ENCODE results near the gene JAK3. TPM values are rescaled to one million over a fixed set of nuclear protein-coding genes. Genes with fewer than 3 reads are reported as not detected.

JAK3 gene
- total RNA-seq, 3 donors from 2014 or later, result 181 to 220 (median 189) TPM

- Mint-ChIP-seq H3K4me1 (ENCODE audit: low read depth) (peaks cover 10% of the 10 kb centered on the region), H3K36me3 (ENCODE audit: insufficient read depth) (no peaks in the 10 kb centered on the region), H3K27me3 (ENCODE audit: low read depth) (no peaks in the 10 kb centered on the region), H3K9me3 (no peaks in the 10 kb centered on the region), H3K4me3 (peak within 1 kb of the TSS; percentile 84)
- DNase-seq (no peak), ATAC-seq (peak; percentile 5 to 8)
These were observed 24.1 kb upstream of the JAK3 start, which contains the start of gene SLC5A5 for GRCh38 chr19:17871878-17872250. TSS of gene SLC5A5 (plus strand) at chr19:17871945. CDS start at chr19:17872320, 375 bp downstream.

- no peaks in the 10 kb centered on the region for H3K27me3 Mint-ChIP-seq (ENCODE audit: low read depth)
- H3K4me1 Mint-ChIP-seq (ENCODE audit: low read depth), result peaks cover 10% of the 10 kb centered on the region
- H3K36me3 Mint-ChIP-seq (ENCODE audit: insufficient read depth), result no peaks in the 10 kb centered on the region
- DNase-seq (no peak), ATAC-seq (no peak)
- peak overlapping the region; percentile 84 for H3K4me3 Mint-ChIP-seq
- H3K9me3 Mint-ChIP-seq, result no peaks in the 10 kb centered on the region
These were observed 23.5 kb upstream of the JAK3 start for GRCh38 chr19:17871032-17871877.

GRCh38 chr19:17869114-17869608 is 21.4 kb upstream of the JAK3 start:
- Mint-ChIP-seq H3K4me1 (ENCODE audit: low read depth) (peaks cover 13% of the 10 kb centered on the region), H3K4me3 (no peak overlapping the region), H3K9me3 (no peaks in the 10 kb centered on the region), H3K27me3 (ENCODE audit: low read depth) (no peaks in the 10 kb centered on the region), H3K36me3 (ENCODE audit: insufficient read depth) (peaks cover 6% of the 10 kb centered on the region)
- ATAC-seq (no peak), DNase-seq (no peak)

- ATAC-seq (no peak), DNase-seq (no peak)
- no peaks in the 10 kb centered on the region for H3K27me3 Mint-ChIP-seq (ENCODE audit: low read depth)
- H3K36me3 Mint-ChIP-seq (ENCODE audit: insufficient read depth), result peaks cover 10% of the 10 kb centered on the region
- peaks cover 11% of the 10 kb centered on the region for H3K4me1 Mint-ChIP-seq (ENCODE audit: low read depth)
- H3K9me3 Mint-ChIP-seq, result no peaks in the 10 kb centered on the region
- H3K4me3 Mint-ChIP-seq, result no peak overlapping the region
These were observed 20.9 kb upstream of the JAK3 start for GRCh38 chr19:17868669-17869068.

GRCh38 chr19:17866964-17867486 is 19.2 kb upstream of the JAK3 start:
- Mint-ChIP-seq H3K36me3 (ENCODE audit: insufficient read depth) (peaks cover 24% of the 10 kb centered on the region), H3K27me3 (ENCODE audit: low read depth) (no peaks in the 10 kb centered on the region), H3K4me3 (no peak overlapping the region), H3K9me3 (no peaks in the 10 kb centered on the region), H3K4me1 (ENCODE audit: low read depth) (peaks cover 19% of the 10 kb centered on the region)
- ATAC-seq (no peak), DNase-seq (no peak)

GRCh38 chr19:17866312-17866963 is 18.7 kb upstream of the JAK3 start:
- no peaks in the 10 kb centered on the region for H3K27me3 Mint-ChIP-seq (ENCODE audit: low read depth)

GRCh38 chr19:17865364-17866311 is 17.9 kb upstream of the JAK3 start:
- ATAC-seq (peak; percentile 25), DNase-seq (no peak)
- no peaks in the 10 kb centered on the region for H3K27me3 Mint-ChIP-seq (ENCODE audit: low read depth)
- H3K9me3 Mint-ChIP-seq, result no peaks in the 10 kb centered on the region
- H3K4me3 Mint-ChIP-seq, result peak overlapping the region; percentile 13
- H3K36me3 Mint-ChIP-seq (ENCODE audit: insufficient read depth), result peaks cover 37% of the 10 kb centered on the region
- peaks cover 28% of the 10 kb centered on the region for H3K4me1 Mint-ChIP-seq (ENCODE audit: low read depth)

More at GRCh38 chr19:17866312-17866963, 18.7 kb upstream of the JAK3 start:
- peaks cover 29% of the 10 kb centered on the region for H3K36me3 Mint-ChIP-seq (ENCODE audit: insufficient read depth)
- H3K9me3 Mint-ChIP-seq, result no peaks in the 10 kb centered on the region
- ATAC-seq (peak; percentile 1 to 2), DNase-seq (no peak)
- no peak overlapping the region for H3K4me3 Mint-ChIP-seq
- H3K4me1 Mint-ChIP-seq (ENCODE audit: low read depth), result peaks cover 23% of the 10 kb centered on the region

GRCh38 chr19:17863520-17864182 is 15.9 kb upstream of the JAK3 start:
- peak overlapping the region; percentile 55 for H3K4me3 Mint-ChIP-seq
- no peaks in the 10 kb centered on the region for H3K9me3 Mint-ChIP-seq
- peaks cover 33% of the 10 kb centered on the region for H3K4me1 Mint-ChIP-seq (ENCODE audit: low read depth)
- H3K27me3 Mint-ChIP-seq (ENCODE audit: low read depth), result no peaks in the 10 kb centered on the region
- ATAC-seq (no peak), DNase-seq (no peak)
- H3K36me3 Mint-ChIP-seq (ENCODE audit: insufficient read depth), result peaks cover 47% of the 10 kb centered on the region

GRCh38 chr19:17862711-17863519 is 15.1 kb upstream of the JAK3 start:
- ATAC-seq (no peak), DNase-seq (no peak)
- H3K4me3 Mint-ChIP-seq, result peak overlapping the region; percentile 99
- peaks cover 47% of the 10 kb centered on the region for H3K36me3 Mint-ChIP-seq (ENCODE audit: insufficient read depth)
- no peaks in the 10 kb centered on the region for H3K9me3 Mint-ChIP-seq
- H3K27me3 Mint-ChIP-seq (ENCODE audit: low read depth), result no peaks in the 10 kb centered on the region
- H3K4me1 Mint-ChIP-seq (ENCODE audit: low read depth), result peaks cover 33% of the 10 kb centered on the region

- Mint-ChIP-seq H3K4me1 (ENCODE audit: low read depth) (peaks cover 33% of the 10 kb centered on the region), H3K9me3 (no peaks in the 10 kb centered on the region), H3K27me3 (ENCODE audit: low read depth) (no peaks in the 10 kb centered on the region), H3K4me3 (peak overlapping the region; percentile 99), H3K36me3 (ENCODE audit: insufficient read depth) (peaks cover 47% of the 10 kb centered on the region)
- no peak for DNase-seq
- ATAC-seq, result no peak
These were observed 14.0 kb upstream of the JAK3 start for GRCh38 chr19:17861542-17862402.

- DNase-seq, result no peak
- peaks cover 33% of the 10 kb centered on the region for H3K4me1 Mint-ChIP-seq (ENCODE audit: low read depth)
- H3K9me3 Mint-ChIP-seq, result no peaks in the 10 kb centered on the region
- H3K36me3 Mint-ChIP-seq (ENCODE audit: insufficient read depth), result peaks cover 47% of the 10 kb centered on the region
- H3K27me3 Mint-ChIP-seq (ENCODE audit: low read depth), result no peaks in the 10 kb centered on the region
- no peak for ATAC-seq
- H3K4me3 Mint-ChIP-seq, result peak overlapping the region; percentile 99
These were observed 13.2 kb upstream of the JAK3 start for GRCh38 chr19:17860993-17861360.

- DNase-seq (no peak), ATAC-seq (no peak)
- Mint-ChIP-seq H3K9me3 (no peaks in the 10 kb centered on the region), H3K4me1 (ENCODE audit: low read depth) (peaks cover 32% of the 10 kb centered on the region), H3K4me3 (peak overlapping the region; percentile 99), H3K27me3 (ENCODE audit: low read depth) (no peaks in the 10 kb centered on the region), H3K36me3 (ENCODE audit: insufficient read depth) (peaks cover 43% of the 10 kb centered on the region)
These were observed 12.7 kb upstream of the JAK3 start for GRCh38 chr19:17860331-17860992.

Measured in activated T-cell treated with anti-CD3 and anti-CD28 coated beads, Interleukin-2, amount 50 U/mL, for 4 hours (primary cell).